HG03432 (cell line): ENCODE measurements around the gene PITPNM1.

Source experiments
- ATAC-seq: cut with Tn5 transposase; IDR thresholded peaks from one replicate; pipeline ENCODE4 v1.9.1; 2021; ENCODE audit warnings: mild to moderate bottlenecking, moderate library complexity; ENCODE audit not compliant: unreplicated experiment

The PITPNM1 gene

GRCh38 chr11:67504005-67504949, 886 bp downstream of the PITPNM1 start:
- no peak for ATAC-seq

- no peak for ATAC-seq
Measured at GRCh38 chr11:67503119-67504004, 1.8 kb downstream of the PITPNM1 start.

GRCh38 chr11:67502328-67502979, 2.7 kb downstream of the PITPNM1 start:
- no peak for ATAC-seq

GRCh38 chr11:67501854-67502253, 3.3 kb downstream of the PITPNM1 start:
- ATAC-seq: no peak

- ATAC-seq: no peak
Measured at GRCh38 chr11:67500831-67501715, 4.1 kb downstream of the PITPNM1 start.

GRCh38 chr11:67500484-67500821, 4.7 kb downstream of the PITPNM1 start:
- ATAC-seq: no peak

- ATAC-seq: no peak
Measured at GRCh38 chr11:67499808-67500483, 5.2 kb downstream of the PITPNM1 start.

GRCh38 chr11:67498544-67498972, 6.6 kb downstream of the PITPNM1 start:
- ATAC-seq: no peak

- ATAC-seq: no peak
Measured at GRCh38 chr11:67497656-67498291, 7.4 kb downstream of the PITPNM1 start.

GRCh38 chr11:67496113-67496512, 9.1 kb downstream of the PITPNM1 start:
- ATAC-seq: no peak

- ATAC-seq: no peak
Measured at GRCh38 chr11:67495234-67496005, 9.7 kb downstream of the PITPNM1 start.

- no peak for ATAC-seq
Measured at GRCh38 chr11:67494371-67495233, 10.6 kb downstream of the PITPNM1 start.

- ATAC-seq: no peak
Measured at GRCh38 chr11:67493548-67494370, 11.4 kb downstream of the PITPNM1 start.

GRCh38 chr11:67492801-67493547, 12.2 kb downstream of the PITPNM1 start:
- ATAC-seq: no peak

GRCh38 chr11:67492069-67492727, 13.0 kb downstream of the PITPNM1 start:
- no peak for ATAC-seq
